ENCODE data around the gene NFATC2. TPM values are rescaled to one million over a fixed set of nuclear protein-coding genes. Genes with fewer than 3 reads are reported as not detected.

The NFATC2 gene
- total and polyA plus RNA-seq, 2 of the 8 experiments (the other 6 are each of a cell fraction or from before 2014, with no cell fraction given) = 0.27 to 0.91 TPM

- TF ChIP-seq CHD7 (IDR thresholded peaks at IDR 0.05; ENCODE audit: insufficient replicate concordance, low read length) (no peak), EZH2 (IDR thresholded peaks at IDR 0.05; ENCODE audit: low read depth, low read length, severe bottlenecking) (no peak), HDAC2 (IDR thresholded peaks at IDR 0.05; ENCODE audit: borderline replicate concordance in 1 of 2, low read depth in 2 of 2, low read length in 2 of 2) (no peak), USF2 (IDR thresholded peaks at IDR 0.05; ENCODE audit: low read length) (no peak), ATF3 (IDR thresholded peaks at IDR 0.05; ENCODE audit: insufficient read depth, low read depth, low read length) (no peak), JUN (IDR thresholded peaks at IDR 0.05; ENCODE audit: low read depth, low read length) (no peak), MAFK (IDR thresholded peaks at IDR 0.05; ENCODE audit: low read depth, low read length) (no peak)
Observed at GRCh38 chr20:51560550-51561307, 18.2 kb upstream of the NFATC2 start (continued).
